ENCODE data around the gene ANO4.

- no peak for TF ChIP-seq POLR2A (IDR thresholded peaks at IDR 0.05)
- no peak for TF ChIP-seq CTCF (IDR thresholded peaks at IDR 0.05)
- TF ChIP-seq POLR2AphosphoS5 (IDR thresholded peaks at IDR 0.05; ENCODE audit: insufficient read depth in 1 of 2, low read depth in 1 of 2), result no peak
Measured at GRCh38 chr12:100864366-100864765, 69.8 kb downstream of the ANO4 start.
